H9 (cell line): ENCODE measurements around the gene LY6G5B. TPM values are rescaled to one million over a fixed set of nuclear protein-coding genes. Genes with fewer than 3 reads are reported as not detected.

ENCODE experiments used
- DNase-seq: peaks from one replicate; pipeline ENCODE4 v3.0.0-alpha.2; 2017
- H2AFZ ChIP-seq: one replicate; pipeline ENCODE4 v1.6.1; 2013; ENCODE audit warnings: mild to moderate bottlenecking, low read length, control low read depth, moderate library complexity
- H2AK5ac ChIP-seq: 2 replicates; pipeline ENCODE4 v1.6.1; 2013; ENCODE audit warnings: low read length, control low read depth, mixed read lengths; ENCODE audit not compliant: insufficient read length
- H2BK120ac ChIP-seq: one replicate; pipeline ENCODE4 v1.6.1; 2013; ENCODE audit warnings: low read depth, mild to moderate bottlenecking, low read length, control low read depth, inconsistent platforms; ENCODE audit not compliant: poor library complexity, severe bottlenecking
- H2BK12ac ChIP-seq: 2 replicates; pipeline ENCODE4 v1.6.1; 2013; ENCODE audit warnings: low read length, control low read depth, mixed read lengths, low read depth; ENCODE audit not compliant: insufficient read length
- H2BK15ac ChIP-seq: 2 replicates; pipeline ENCODE4 v1.6.1; 2013; ENCODE audit warnings: low read depth, low read length, control low read depth
- H2BK20ac ChIP-seq: one replicate; pipeline ENCODE4 v1.6.1; 2013; ENCODE audit warnings: low read depth, mild to moderate bottlenecking, low read length, control low read depth, inconsistent platforms; ENCODE audit not compliant: poor library complexity, severe bottlenecking
- H2BK5ac ChIP-seq: 2 replicates; pipeline ENCODE4 v1.6.1; 2013; ENCODE audit warnings: low read length, control low read depth, mixed read lengths; ENCODE audit not compliant: insufficient read length
- H3K14ac ChIP-seq: 2 replicates; pipeline ENCODE4 v1.6.1; 2013; ENCODE audit warnings: low read length, control low read depth; ENCODE audit not compliant: insufficient read depth
- H3K18ac ChIP-seq: 2 replicates; pipeline ENCODE4 v1.6.1; 2013; ENCODE audit warnings: low read depth, mild to moderate bottlenecking, mixed read lengths, low read length, control low read depth; ENCODE audit not compliant: insufficient read length
- H3K23ac ChIP-seq: 2 replicates; pipeline ENCODE4 v1.6.1; 2013; ENCODE audit warnings: low read length, control low read depth, mixed read lengths, low read depth; ENCODE audit not compliant: insufficient read length
- H3K23me2 ChIP-seq: 2 replicates; pipeline ENCODE4 v1.6.1; 2013; ENCODE audit warnings: low read depth, mild to moderate bottlenecking, mixed read lengths, low read length, control low read depth; ENCODE audit not compliant: insufficient read length, poor library complexity, severe bottlenecking
- H3K27ac ChIP-seq: 2 replicates; pipeline ENCODE4 v1.5.1; 2013; ENCODE audit warnings: low read length, control low read depth, mixed read lengths, low read depth; ENCODE audit not compliant: insufficient read length
- H3K27me3 ChIP-seq: 2 replicates; pipeline ENCODE4 v1.6.1; 2013; ENCODE audit warnings: low read length, control low read depth, inconsistent platforms; ENCODE audit not compliant: insufficient read depth
- H3K4ac ChIP-seq: 2 replicates; pipeline ENCODE4 v1.6.1; 2013; ENCODE audit warnings: low read depth, mild to moderate bottlenecking, control low read depth, inconsistent platforms, low read length, moderate library complexity
- H3K4me1 ChIP-seq: 2 replicates; pipeline ENCODE4 v1.6.1; 2013; ENCODE audit warnings: low read length, control low read depth, inconsistent platforms; ENCODE audit not compliant: insufficient read depth
- H3K4me2 ChIP-seq: 2 replicates; pipeline ENCODE4 v1.6.1; 2013; ENCODE audit warnings: low read length, control low read depth, mixed read lengths; ENCODE audit not compliant: insufficient read length, insufficient read depth
- H3K56ac ChIP-seq: 2 replicates; pipeline ENCODE4 v1.6.1; 2013; ENCODE audit warnings: low read depth, mild to moderate bottlenecking, mixed read lengths, low read length, control low read depth; ENCODE audit not compliant: insufficient read length
- H3K79me1 ChIP-seq: 2 replicates; pipeline ENCODE4 v1.6.1; 2013; ENCODE audit warnings: low read depth, mild to moderate bottlenecking, moderate library complexity, low read length, control low read depth, inconsistent platforms; ENCODE audit not compliant: insufficient read depth, poor library complexity, severe bottlenecking
- H3K79me2 ChIP-seq: 2 replicates; pipeline ENCODE4 v1.6.1; 2013; ENCODE audit warnings: low read length, control low read depth, inconsistent platforms; ENCODE audit not compliant: insufficient read depth
- H3K9ac ChIP-seq: 2 replicates; pipeline ENCODE4 v1.6.1; 2013; ENCODE audit warnings: low read length, control low read depth, mixed read lengths; ENCODE audit not compliant: insufficient read length; ENCODE audit errors: extremely low read depth
- H3K9me3 ChIP-seq: one replicate; pipeline ENCODE4 v1.6.1; 2013; ENCODE audit warnings: low read depth, low read length, inconsistent platforms; ENCODE audit not compliant: control insufficient read depth
- H3T11ph ChIP-seq: one replicate; pipeline ENCODE4 v1.6.1; 2013; ENCODE audit warnings: mild to moderate bottlenecking, low read length, control low read depth, inconsistent platforms
- H4K20me1 ChIP-seq: one replicate; pipeline ENCODE4 v1.6.1; 2013; ENCODE audit not compliant: control insufficient read depth, insufficient read length, insufficient read depth
- H4K5ac ChIP-seq: 2 replicates; pipeline ENCODE4 v1.6.1; 2013; ENCODE audit warnings: low read depth, mild to moderate bottlenecking, mixed read lengths, low read length, control low read depth; ENCODE audit not compliant: insufficient read length
- H4K8ac ChIP-seq: replicated peaks from 2 replicates; pipeline ENCODE4 v1.6.1; 2013; ENCODE audit warnings: low read length, control low read depth, mixed read lengths, low read depth; ENCODE audit not compliant: insufficient read length
- H4K91ac ChIP-seq: 2 replicates; pipeline ENCODE4 v1.6.1; 2013; ENCODE audit warnings: low read depth, mild to moderate bottlenecking, moderate library complexity, mixed read lengths, low read length, control low read depth; ENCODE audit not compliant: insufficient read length
- H3K27ac Mint-ChIP-seq, 3 experiments: 2 replicates in 2 of 3; 3 replicates in 1 of 3; pipeline ENCODE4 v1.8.0; 2020 to 2021; ENCODE audit warnings: mixed read lengths in 3 of 3, mild to moderate bottlenecking in 1 of 3, moderate library complexity in 1 of 3
- H3K27me3 Mint-ChIP-seq: 2 replicates; pipeline ENCODE4 v1.8.0; 2021; ENCODE audit warnings: low read depth, mild to moderate bottlenecking, moderate library complexity, mixed read lengths
- H3K36me3 Mint-ChIP-seq, 3 experiments: 2 replicates in 2 of 3; 3 replicates in 1 of 3; pipeline ENCODE4 v1.8.0; 2020 to 2021; ENCODE audit warnings: low read depth in 3 of 3, mixed read lengths in 3 of 3; ENCODE audit not compliant: insufficient read depth in 1 of 3
- H3K4me1 Mint-ChIP-seq, 2 experiments: 2 replicates each; pipeline ENCODE4 v1.8.0; 2020; ENCODE audit warnings: mixed read lengths in 2 of 2
- H3K4me3 Mint-ChIP-seq, 2 experiments: 2 replicates in 1 of 2; 3 replicates in 1 of 2; pipeline ENCODE4 v1.8.0; 2020 to 2021; ENCODE audit warnings: mild to moderate bottlenecking in 2 of 2, mixed read lengths in 2 of 2, moderate library complexity in 1 of 2
- H3K9me3 Mint-ChIP-seq, 2 experiments: 2 replicates in 1 of 2; 3 replicates in 1 of 2; pipeline ENCODE4 v1.8.0; 2020; ENCODE audit warnings: mild to moderate bottlenecking in 2 of 2, mixed read lengths in 2 of 2, moderate library complexity in 1 of 2
- WGBS: extraction: QIAGEN DNeasy Blood & Tissue Kit; methylation state at CpG from one replicate; pipeline ENCODE4 v1.1.7; 2013; ENCODE audit warnings: missing lambda C conversion rate, low lambda C conversion rate, mixed read lengths; ENCODE audit not compliant: insufficient read length; ENCODE audit errors: extremely low coverage; 5-methylcytosine and 5-hydroxymethylcytosine counted together
- total RNA-seq: library from RNA; stranded (reverse); gene quantifications from 2 replicates; pipeline ENCODE4 v1.2.1, GENCODE V29; 2021
- TF ChIP-seq, protein P1 (sequence below): fragments of 200-600 bp; sonication (generic); conservative IDR thresholded peaks from 3 replicates; pipeline ENCODE4 v1.8.0; 2021; ENCODE audit warnings: antibody characterized with exemption, mild to moderate bottlenecking

The LY6G5B gene
- total RNA-seq, 1 experiment from 2014 or later: 21.6 TPM

DNA sequence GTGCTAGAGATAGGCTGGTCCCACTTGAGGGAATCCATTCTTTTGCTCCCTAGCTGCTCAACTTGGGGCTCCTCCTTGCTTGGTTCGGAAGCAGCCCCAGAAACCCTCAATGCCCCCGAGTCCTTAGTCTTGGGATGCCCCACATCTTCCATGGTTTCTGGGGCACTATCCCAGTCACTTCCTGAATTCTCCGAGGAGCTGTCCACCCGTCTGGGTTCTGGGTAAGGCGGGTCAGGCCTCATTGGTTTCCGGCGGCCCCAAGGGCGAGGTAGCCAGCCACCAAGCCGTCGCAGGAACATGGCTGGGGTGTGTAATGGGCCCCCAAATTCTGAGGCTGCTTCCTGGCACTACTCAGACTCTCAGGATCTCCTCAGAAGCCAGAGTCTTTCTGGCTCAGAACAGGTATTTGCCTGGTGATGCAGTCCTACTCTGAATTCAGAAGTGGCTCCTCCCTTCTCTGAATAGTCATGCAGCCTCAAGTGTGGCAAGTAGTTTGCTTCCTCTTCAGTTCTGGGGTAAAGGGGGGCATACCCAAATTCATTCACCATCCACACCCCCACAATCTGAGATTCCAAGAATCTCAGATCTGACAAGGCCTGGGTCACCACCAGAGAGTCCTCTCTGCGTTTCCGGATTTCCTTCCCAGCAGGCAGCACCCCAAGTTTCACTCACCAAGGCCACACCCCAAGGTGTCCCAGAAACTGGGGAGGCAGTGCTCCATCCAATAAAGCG is 10.0 kb upstream of the LY6G5B start:
- H3K27me3 ChIP-seq: no peaks in the 10 kb centered on the region
- no peak overlapping the region for H2BK15ac ChIP-seq
- peak overlapping the region; percentile 73 for H3K4me2 ChIP-seq
- H3K18ac ChIP-seq: peak overlapping the region; percentile 37
- no peak overlapping the region for H4K8ac ChIP-seq
- H3K56ac ChIP-seq: no peak overlapping the region
- Mint-ChIP-seq H3K27me3 (no peaks in the 10 kb centered on the region; the same call in 1 of the 2 replicates), H3K27ac (peak overlapping the region; percentile 52 to 94 (median 82); a peak in 6 of 7 replicates), H3K4me1 (peaks cover 37 to 43% of the 10 kb centered on the region in 2 experiments), H3K9me3 (no peaks in the 10 kb centered on the region), H3K36me3 (peaks cover 23 to 48% (median 42%) of the 10 kb centered on the region in 3 experiments), H3K4me3 (peak overlapping the region; percentile 87 to 92)
- H3T11ph ChIP-seq: no peak overlapping the region
- no peak overlapping the region for H3K4ac ChIP-seq
- peaks cover 14% of the 10 kb centered on the region for H3K23me2 ChIP-seq
- peak overlapping the region; percentile 90 for H3K14ac ChIP-seq
- no peak overlapping the region for H4K5ac ChIP-seq
- no peak overlapping the region for H3K27ac ChIP-seq
- H2BK120ac ChIP-seq: no peak overlapping the region
- H2AK5ac ChIP-seq: no peak overlapping the region
- no peak for DNase-seq
- no peak overlapping the region for H3K23ac ChIP-seq
- no peak overlapping the region for H2AFZ ChIP-seq
- peaks cover 15% of the 10 kb centered on the region for H3K79me1 ChIP-seq
- H4K20me1 ChIP-seq: no peaks in the 10 kb centered on the region
- no peak overlapping the region for H2BK20ac ChIP-seq
- H2BK12ac ChIP-seq: no peak overlapping the region
- H3K79me2 ChIP-seq: peaks cover 4% of the 10 kb centered on the region; the same call in 1 of the 2 replicates
- no peak overlapping the region for H2BK5ac ChIP-seq
- no peak overlapping the region for H4K91ac ChIP-seq
- TF ChIP-seq, protein P1, sequence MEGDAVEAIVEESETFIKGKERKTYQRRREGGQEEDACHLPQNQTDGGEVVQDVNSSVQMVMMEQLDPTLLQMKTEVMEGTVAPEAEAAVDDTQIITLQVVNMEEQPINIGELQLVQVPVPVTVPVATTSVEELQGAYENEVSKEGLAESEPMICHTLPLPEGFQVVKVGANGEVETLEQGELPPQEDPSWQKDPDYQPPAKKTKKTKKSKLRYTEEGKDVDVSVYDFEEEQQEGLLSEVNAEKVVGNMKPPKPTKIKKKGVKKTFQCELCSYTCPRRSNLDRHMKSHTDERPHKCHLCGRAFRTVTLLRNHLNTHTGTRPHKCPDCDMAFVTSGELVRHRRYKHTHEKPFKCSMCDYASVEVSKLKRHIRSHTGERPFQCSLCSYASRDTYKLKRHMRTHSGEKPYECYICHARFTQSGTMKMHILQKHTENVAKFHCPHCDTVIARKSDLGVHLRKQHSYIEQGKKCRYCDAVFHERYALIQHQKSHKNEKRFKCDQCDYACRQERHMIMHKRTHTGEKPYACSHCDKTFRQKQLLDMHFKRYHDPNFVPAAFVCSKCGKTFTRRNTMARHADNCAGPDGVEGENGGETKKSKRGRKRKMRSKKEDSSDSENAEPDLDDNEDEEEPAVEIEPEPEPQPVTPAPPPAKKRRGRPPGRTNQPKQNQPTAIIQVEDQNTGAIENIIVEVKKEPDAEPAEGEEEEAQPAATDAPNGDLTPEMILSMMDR: no peak
- no CpG with 5 or more reads among the region's 13 CpGs for WGBS
- no peaks in the 10 kb centered on the region for H3K4me1 ChIP-seq
- H3K9ac ChIP-seq: peak overlapping the region; percentile 91
- no peaks in the 10 kb centered on the region for H3K9me3 ChIP-seq
